GM19240 (cell line): ENCODE results near the gene PRICKLE2.

Experiments
- DNase-seq: peaks from one replicate; pipeline ENCODE4 v3.0.0; 2011; ENCODE audit warnings: low spot score; ENCODE audit not compliant: insufficient read length

The PRICKLE2 gene

GRCh38 chr3:64078966-64079365, 146.3 kb downstream of the PRICKLE2 start:
- no peak for DNase-seq

GRCh38 chr3:64074895-64075679, 150.2 kb downstream of the PRICKLE2 start:
- no peak for DNase-seq

- DNase-seq = no peak
These were observed 151.2 kb downstream of the PRICKLE2 start for GRCh38 chr3:64074060-64074459.

- DNase-seq = no peak
These were observed 152.0 kb downstream of the PRICKLE2 start for GRCh38 chr3:64073158-64073761.

- DNase-seq = no peak
These were observed 153.1 kb downstream of the PRICKLE2 start for GRCh38 chr3:64072126-64072525.

- no peak for DNase-seq
These were observed 154.6 kb downstream of the PRICKLE2 start for GRCh38 chr3:64070704-64071103.

- no peak for DNase-seq
These were observed 157.5 kb downstream of the PRICKLE2 start for GRCh38 chr3:64067506-64068346.

- no peak for DNase-seq
These were observed 160.5 kb downstream of the PRICKLE2 start for GRCh38 chr3:64064804-64065203.

GRCh38 chr3:64063983-64064438, 161.3 kb downstream of the PRICKLE2 start:
- no peak for DNase-seq

- DNase-seq = no peak
These were observed 161.9 kb downstream of the PRICKLE2 start for GRCh38 chr3:64063207-64063982.

- no peak for DNase-seq
These were observed 163.6 kb downstream of the PRICKLE2 start for GRCh38 chr3:64061628-64062027.

- no peak for DNase-seq
These were observed 165.6 kb downstream of the PRICKLE2 start for GRCh38 chr3:64059484-64060175.

- no peak for DNase-seq
These were observed 166.7 kb downstream of the PRICKLE2 start for GRCh38 chr3:64058566-64058965.

- no peak for DNase-seq
These were observed 168.0 kb downstream of the PRICKLE2 start for GRCh38 chr3:64057231-64057630.

- DNase-seq = no peak
These were observed 168.6 kb downstream of the PRICKLE2 start for GRCh38 chr3:64056606-64057180.

- DNase-seq = no peak
These were observed 170.2 kb downstream of the PRICKLE2 start for GRCh38 chr3:64055076-64055475.

GRCh38 chr3:64054488-64054887, 170.8 kb downstream of the PRICKLE2 start:
- no peak for DNase-seq

GRCh38 chr3:64053581-64053980, 171.7 kb downstream of the PRICKLE2 start:
- no peak for DNase-seq

- no peak for DNase-seq
These were observed 172.1 kb downstream of the PRICKLE2 start for GRCh38 chr3:64053117-64053516.

GRCh38 chr3:64049832-64050231, 175.4 kb downstream of the PRICKLE2 start:
- no peak for DNase-seq
